ENCODE data around the gene OR8G1. TPM values are rescaled to one million over a fixed set of nuclear protein-coding genes. Genes with fewer than 3 reads are reported as not detected.
"Not testable (repeated sequence)": the region's sequence is repeated elsewhere in the genome, so short reads cannot be mapped to it uniquely, and the experiment has no call there.

The OR8G1 gene
- total and polyA plus RNA-seq, 9 of the 15 experiments (the other 6 are each of a cell fraction or from before 2014, with no cell fraction given), result 0.03 to 1.4 (median 0.51) TPM; not detected in 1

DNA sequence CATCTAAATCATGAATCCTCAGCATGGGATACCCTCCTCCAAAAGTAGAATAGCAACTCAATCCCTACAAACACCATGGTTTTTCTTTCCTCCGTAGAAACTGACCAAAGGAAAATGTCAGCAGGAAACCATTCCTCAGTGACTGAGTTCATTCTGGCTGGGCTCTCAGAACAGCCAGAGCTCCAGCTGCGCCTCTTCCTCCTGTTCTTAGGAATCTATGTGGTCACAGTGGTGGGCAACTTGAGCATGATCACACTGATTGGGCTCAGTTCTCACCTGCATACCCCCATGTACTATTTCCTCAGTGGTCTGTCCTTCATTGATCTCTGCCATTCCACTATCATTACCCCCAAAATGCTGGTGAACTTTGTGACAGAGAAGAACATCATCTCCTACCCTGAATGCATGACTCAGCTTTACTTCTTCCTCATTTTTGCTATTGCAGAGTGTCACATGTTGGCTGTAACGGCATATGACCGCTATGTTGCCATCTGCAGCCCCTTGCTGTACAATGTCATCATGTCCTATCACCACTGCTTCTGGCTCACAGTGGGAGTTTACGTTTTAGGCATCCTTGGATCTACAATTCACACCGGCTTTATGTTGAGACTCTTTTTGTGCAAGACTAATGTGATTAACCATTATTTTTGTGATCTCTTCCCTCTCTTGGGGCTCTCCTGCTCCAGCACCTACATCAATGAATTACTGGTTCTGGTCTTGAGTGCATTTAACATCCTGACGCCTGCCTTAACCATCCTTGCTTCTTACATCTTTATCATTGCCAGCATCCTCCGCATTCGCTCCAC is 16.1 kb upstream of the OR8G1 start (continued):
- TF ChIP-seq, protein P1, sequence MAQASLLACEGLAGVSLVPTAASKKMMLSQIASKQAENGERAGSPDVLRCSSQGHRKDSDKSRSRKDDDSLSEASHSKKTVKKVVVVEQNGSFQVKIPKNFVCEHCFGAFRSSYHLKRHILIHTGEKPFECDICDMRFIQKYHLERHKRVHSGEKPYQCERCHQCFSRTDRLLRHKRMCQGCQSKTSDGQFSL (CRISPR knock-in tag; IDR thresholded peaks at IDR 0.05), result not testable (repeated sequence)
- TF ChIP-seq, protein P1 (tag; IDR thresholded peaks at IDR 0.05), result peak in 1 of 2 experiments; percentile 47; a peak in 1 of 4 replicates
- peak; percentile 94 for TF ChIP-seq ZNF589 (CRISPR knock-in tag; IDR thresholded peaks at IDR 0.05; ENCODE audit: low read depth)
- TF ChIP-seq DPF2 (IDR thresholded peaks at IDR 0.05), result peak; percentile 84
- TF ChIP-seq CC2D1A (IDR thresholded peaks at IDR 0.05), result peak; percentile 47; the same call in 1 of the 2 replicates
- TF ChIP-seq NCOR1 (IDR thresholded peaks at IDR 0.05), result peak; percentile 39; the same call in 1 of the 2 replicates
- peak; percentile 87 for TF ChIP-seq ZNF197 (CRISPR knock-in tag; IDR thresholded peaks at IDR 0.05; ENCODE audit: low read depth)
- TF ChIP-seq EP300 (IDR thresholded peaks at IDR 0.05; ENCODE audit: low read length), result peak; percentile 93
- TF ChIP-seq JUND (IDR thresholded peaks at IDR 0.05; ENCODE audit: borderline replicate concordance, low read depth, low read length), result peak; percentile 80
- peak; percentile 86; the same call in 2 of the 3 replicates for TF ChIP-seq JUND (tag; IDR thresholded peaks at IDR 0.05; ENCODE audit: borderline replicate concordance, low read depth, low read length)
- TF ChIP-seq MYC (IDR thresholded peaks at IDR 0.05; ENCODE audit: low read depth, low read length), result peak; percentile 88
- not testable (repeated sequence) for TF ChIP-seq MYC (CRISPR knock-in tag; IDR thresholded peaks at IDR 0.05; ENCODE audit: borderline replicate concordance, low read depth)
- TF ChIP-seq ZNF766 (CRISPR knock-in tag; conservative IDR thresholded peaks at IDR 0.05), result peak; percentile 80
- TF ChIP-seq NFE2L1 (tag; IDR thresholded peaks at IDR 0.05; ENCODE audit: borderline replicate concordance, low read depth), result peak; percentile 94
- TF ChIP-seq MEF2D (tag; conservative IDR thresholded peaks at IDR 0.05; ENCODE audit: low read depth), result peak; percentile 76
- TF ChIP-seq CXXC5 (CRISPR knock-in tag; IDR thresholded peaks at IDR 0.05), result peak; percentile 56
- TF ChIP-seq FOSL1 (tag; conservative IDR thresholded peaks at IDR 0.05), result peak; percentile 80
- TF ChIP-seq YY1 (IDR thresholded peaks at IDR 0.05; ENCODE audit: borderline replicate concordance in 1 of 3, control insufficient read depth in 1 of 3, extremely low read depth in 1 of 3, insufficient read depth in 3 of 3, insufficient read length in 1 of 3, insufficient replicate concordance in 2 of 3, low read depth in 1 of 3, low read length in 2 of 3), result peak in 1 of 3 experiments; percentile 32
- peak; percentile 95 to 96 for TF ChIP-seq TRIM24 (IDR thresholded peaks at IDR 0.05)
- TF ChIP-seq BHLHE40 (IDR thresholded peaks at IDR 0.05; ENCODE audit: low read length), result peak; percentile 63; the same call in 1 of the 2 replicates
- peak in 1 of 2 experiments; percentile 57; a peak in 2 of 4 replicates for TF ChIP-seq RCOR1 (IDR thresholded peaks at IDR 0.05; ENCODE audit: borderline replicate concordance in 1 of 2, low read depth in 2 of 2, low read length in 2 of 2)
- TF ChIP-seq CTBP1 (IDR thresholded peaks at IDR 0.05; ENCODE audit: borderline replicate concordance), result peak; percentile 63; the same call in 1 of the 2 replicates
- peak; percentile 92; the same call in 1 of the 2 replicates for TF ChIP-seq ZNF644 (tag; IDR thresholded peaks at IDR 0.05; ENCODE audit: low read depth)
- peak; percentile 69 for TF ChIP-seq CREM (IDR thresholded peaks at IDR 0.05; ENCODE audit: low read depth)
- TF ChIP-seq KLF6 (CRISPR knock-in tag; IDR thresholded peaks at IDR 0.05; ENCODE audit: borderline replicate concordance), result 0 out of 2 replicates have a peak, but pooled peaks have one; percentile 60
- TF ChIP-seq, protein P2, sequence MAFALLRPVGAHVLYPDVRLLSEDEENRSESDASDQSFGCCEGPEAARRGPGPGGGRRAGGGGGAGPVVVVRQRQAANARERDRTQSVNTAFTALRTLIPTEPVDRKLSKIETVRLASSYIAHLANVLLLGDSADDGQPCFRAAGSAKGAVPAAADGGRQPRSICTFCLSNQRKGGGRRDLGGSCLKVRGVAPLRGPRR (CRISPR knock-in tag; IDR thresholded peaks at IDR 0.05), result 0 out of 2 replicates have a peak, but pooled peaks have one; percentile 3
- peak; percentile 85 for TF ChIP-seq LCOR (CRISPR knock-in tag; IDR thresholded peaks at IDR 0.05)
- TF ChIP-seq TBL1XR1 (IDR thresholded peaks at IDR 0.05; ENCODE audit: low read length in 2 of 2), result 0 out of 4 replicates have a peak, but pooled peaks of 1 of the 2 experiments have one; percentile 23

Measured in K562 (cell line).